ENCODE results near the gene ARHGEF17. TPM values are rescaled to one million over a fixed set of nuclear protein-coding genes. Genes with fewer than 3 reads are reported as not detected.

Gene ARHGEF17
- total RNA-seq, 2 experiments from 2014 or later, result not detected

- H3K27me3 Mint-ChIP-seq, result no peaks in the 10 kb centered on the region
- ATAC-seq (no peak), DNase-seq (no peak)
- H3K27ac Mint-ChIP-seq, result no peak overlapping the region
- no peak overlapping the region for H3K4me3 Mint-ChIP-seq
- peaks cover 5% of the 10 kb centered on the region for H3K36me3 Mint-ChIP-seq
- CTCF ChIA-PET, result interaction anchor here (0.9 to 3.9 kb wide), 14 partner anchors 8 to 90 kb away, joined by 3 to 130 read pairs (median 7); partner anchors contain the start of gene ARHGEF17
- no peaks in the 10 kb centered on the region for H3K9me3 Mint-ChIP-seq (ENCODE audit: low read depth)
- peaks cover 5% of the 10 kb centered on the region for H3K4me1 Mint-ChIP-seq
Observed at GRCh38 chr11:73392108-73393010, 84.3 kb downstream of the ARHGEF17 start.

GRCh38 chr11:73393011-73393380 is 84.9 kb downstream of the ARHGEF17 start:
- DNase-seq (no peak), ATAC-seq (no peak)
- Mint-ChIP-seq H3K9me3 (ENCODE audit: low read depth) (no peaks in the 10 kb centered on the region), H3K4me3 (no peak overlapping the region), H3K27ac (no peak overlapping the region), H3K4me1 (peaks cover 2% of the 10 kb centered on the region), H3K36me3 (peaks cover 5% of the 10 kb centered on the region), H3K27me3 (no peaks in the 10 kb centered on the region)
- CTCF ChIA-PET, result interaction anchor here (0.6 to 3.9 kb wide), 22 partner anchors 9 to 474 kb away, joined by 3 to 130 read pairs (median 4); partner anchors contain the start of gene ARHGEF17

- H3K36me3 Mint-ChIP-seq, result peaks cover 5% of the 10 kb centered on the region
- CTCF ChIA-PET, result interaction anchor here (0.6 to 3.9 kb wide), 25 partner anchors 8 to 473 kb away, joined by 3 to 130 read pairs (median 4); partner anchors contain the start of gene ARHGEF17
- H3K9me3 Mint-ChIP-seq (ENCODE audit: low read depth), result no peaks in the 10 kb centered on the region
- DNase-seq (peak; percentile 77), ATAC-seq (peak; percentile 74)
- no peak overlapping the region for H3K4me3 Mint-ChIP-seq
- no peaks in the 10 kb centered on the region for H3K4me1 Mint-ChIP-seq
- H3K27me3 Mint-ChIP-seq, result no peaks in the 10 kb centered on the region
- H3K27ac Mint-ChIP-seq, result no peak overlapping the region
Observed at GRCh38 chr11:73393479-73394415, 85.7 kb downstream of the ARHGEF17 start.

- DNase-seq (no peak), ATAC-seq (no peak)
- Mint-ChIP-seq H3K4me1 (peaks cover 3% of the 10 kb centered on the region), H3K27ac (no peak overlapping the region), H3K36me3 (peaks cover 5% of the 10 kb centered on the region), H3K9me3 (ENCODE audit: low read depth) (no peaks in the 10 kb centered on the region), H3K27me3 (no peaks in the 10 kb centered on the region), H3K4me3 (no peak overlapping the region)
- CTCF ChIA-PET, result interaction anchor here (1.2 to 7.9 kb wide), 5 partner anchors 13 to 87 kb away, joined by 4 to 130 read pairs (median 12); partner anchors contain the start of gene ARHGEF17
Observed at GRCh38 chr11:73394416-73395296, 86.6 kb downstream of the ARHGEF17 start.

- H3K36me3 Mint-ChIP-seq, result peaks cover 5% of the 10 kb centered on the region
- no peaks in the 10 kb centered on the region for H3K9me3 Mint-ChIP-seq (ENCODE audit: low read depth)
- H3K27ac Mint-ChIP-seq, result no peak overlapping the region
Observed at GRCh38 chr11:73395297-73396208, 87.5 kb downstream of the ARHGEF17 start.

GRCh38 chr11:73396251-73396930 is 88.3 kb downstream of the ARHGEF17 start:
- Mint-ChIP-seq H3K4me3 (no peak overlapping the region), H3K27me3 (no peaks in the 10 kb centered on the region), H3K9me3 (ENCODE audit: low read depth) (no peaks in the 10 kb centered on the region), H3K36me3 (peaks cover 5% of the 10 kb centered on the region), H3K4me1 (peaks cover 3% of the 10 kb centered on the region), H3K27ac (no peak overlapping the region)
- no peak for DNase-seq
- CTCF ChIA-PET, result interaction anchor here (1.0 to 7.9 kb wide), 5 partner anchors 11 to 45 kb away, joined by 3 to 66 read pairs (median 3); no protein-coding TSS in a partner anchor
- ATAC-seq, result no peak

More at GRCh38 chr11:73395297-73396208, 87.5 kb downstream of the ARHGEF17 start:
- no peaks in the 10 kb centered on the region for H3K27me3 Mint-ChIP-seq
- H3K4me1 Mint-ChIP-seq, result peaks cover 3% of the 10 kb centered on the region
- CTCF ChIA-PET, result interaction anchor here (1.1 to 7.9 kb wide), 3 partner anchors 14 to 44 kb away, joined by 3 to 66 read pairs (median 3); no protein-coding TSS in a partner anchor
- DNase-seq (no peak), ATAC-seq (no peak)
- H3K4me3 Mint-ChIP-seq, result no peak overlapping the region

- CTCF ChIA-PET, result interaction anchor here (1.0 to 7.9 kb wide), 6 partner anchors 12 to 49 kb away, joined by 3 to 66 read pairs (median 3); no protein-coding TSS in a partner anchor
- no peaks in the 10 kb centered on the region for H3K9me3 Mint-ChIP-seq (ENCODE audit: low read depth)
- ATAC-seq, result no peak
- DNase-seq, result no peak
- no peaks in the 10 kb centered on the region for H3K27me3 Mint-ChIP-seq
- no peak overlapping the region for H3K27ac Mint-ChIP-seq
- peaks cover 5% of the 10 kb centered on the region for H3K36me3 Mint-ChIP-seq
- peaks cover 3% of the 10 kb centered on the region for H3K4me1 Mint-ChIP-seq
- no peak overlapping the region for H3K4me3 Mint-ChIP-seq
Observed at GRCh38 chr11:73396985-73397384, 88.9 kb downstream of the ARHGEF17 start.

- peaks cover 5% of the 10 kb centered on the region for H3K36me3 Mint-ChIP-seq
- no peaks in the 10 kb centered on the region for H3K9me3 Mint-ChIP-seq (ENCODE audit: low read depth)
- no peaks in the 10 kb centered on the region for H3K27me3 Mint-ChIP-seq
- no peak overlapping the region for H3K27ac Mint-ChIP-seq
- H3K4me3 Mint-ChIP-seq, result no peak overlapping the region
- CTCF ChIA-PET, result interaction anchor here (1.0 to 7.9 kb wide), 4 partner anchors 13 to 49 kb away, joined by 3 to 66 read pairs (median 4); no protein-coding TSS in a partner anchor
- DNase-seq, result no peak
- peaks cover 3% of the 10 kb centered on the region for H3K4me1 Mint-ChIP-seq
- ATAC-seq, result no peak
Observed at GRCh38 chr11:73397468-73398131, 89.5 kb downstream of the ARHGEF17 start.

- CTCF ChIA-PET, result interaction anchor here (1.1 to 7.9 kb wide), 2 partner anchors 47 to 50 kb away, joined by 3 to 66 read pairs; no protein-coding TSS in a partner anchor
- H3K9me3 Mint-ChIP-seq (ENCODE audit: low read depth), result no peaks in the 10 kb centered on the region
- no peak for DNase-seq
- peaks cover 5% of the 10 kb centered on the region for H3K36me3 Mint-ChIP-seq
- H3K27ac Mint-ChIP-seq, result no peak overlapping the region
- H3K4me3 Mint-ChIP-seq, result no peak overlapping the region
- no peaks in the 10 kb centered on the region for H3K27me3 Mint-ChIP-seq
- H3K4me1 Mint-ChIP-seq, result peaks cover 3% of the 10 kb centered on the region
- no peak for ATAC-seq
Observed at GRCh38 chr11:73398132-73398526, 90.1 kb downstream of the ARHGEF17 start.

- no peak for ATAC-seq
- H3K27me3 Mint-ChIP-seq, result no peaks in the 10 kb centered on the region
- H3K36me3 Mint-ChIP-seq, result peaks cover 2% of the 10 kb centered on the region
- peaks cover 3% of the 10 kb centered on the region for H3K4me1 Mint-ChIP-seq
- no peak for DNase-seq
- H3K9me3 Mint-ChIP-seq (ENCODE audit: low read depth), result no peaks in the 10 kb centered on the region
- no peak overlapping the region for H3K4me3 Mint-ChIP-seq
- no peak overlapping the region for H3K27ac Mint-ChIP-seq
- CTCF ChIA-PET, result interaction anchor here (1.0 to 7.9 kb wide), 5 partner anchors 16 to 262 kb away, joined by 3 to 66 read pairs (median 5); no protein-coding TSS in a partner anchor
Observed at GRCh38 chr11:73398721-73399120, 90.6 kb downstream of the ARHGEF17 start.
